ENCODE results near the gene AREL1.

AREL1 gene

DNA sequence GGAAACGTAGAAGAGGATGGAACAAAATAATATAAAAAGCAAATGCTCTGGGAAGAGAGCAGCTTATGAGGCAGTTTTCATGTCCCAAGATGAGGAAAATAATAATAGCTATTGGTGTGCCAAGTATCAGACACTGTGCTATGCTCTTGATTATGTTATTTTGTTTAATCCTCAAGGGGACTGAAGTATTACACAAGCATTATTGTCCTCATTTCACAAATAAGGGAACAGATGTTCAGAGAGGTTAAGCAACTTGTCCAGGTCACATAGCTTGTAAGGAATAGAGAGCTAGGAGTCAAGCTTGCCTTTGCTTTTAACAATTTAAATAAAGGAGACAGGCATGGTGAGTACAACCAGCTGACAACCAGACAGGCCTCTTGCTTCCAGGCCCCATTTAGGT, 73.9 kb downstream of the AREL1 start:
- in situ Hi-C loops (cut with MboI; ENCODE audit: low sequenced_read_pairs), result no loop called here

DNA sequence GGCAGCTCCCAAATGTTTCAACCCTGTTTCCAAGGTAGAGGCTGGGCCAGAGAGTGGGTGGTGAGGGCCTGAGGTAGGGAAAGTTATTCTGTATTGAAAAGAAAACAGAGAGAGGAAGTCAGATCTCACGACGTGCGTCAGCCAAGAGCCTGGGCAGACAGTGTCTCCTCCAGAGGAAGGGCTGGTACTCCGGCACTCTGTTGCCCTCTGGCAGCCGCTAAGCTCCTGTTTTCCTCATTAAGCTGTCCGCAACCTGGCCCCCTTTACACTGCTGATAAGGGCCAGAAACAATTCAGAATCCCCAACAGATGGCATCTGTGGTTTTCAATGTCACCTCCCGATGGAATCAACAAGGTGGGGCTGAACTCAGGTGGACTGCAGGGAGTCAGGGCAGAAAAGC, 74.8 kb downstream of the AREL1 start:
- in situ Hi-C loops (cut with MboI; ENCODE audit: low sequenced_read_pairs), result no loop called here

DNA sequence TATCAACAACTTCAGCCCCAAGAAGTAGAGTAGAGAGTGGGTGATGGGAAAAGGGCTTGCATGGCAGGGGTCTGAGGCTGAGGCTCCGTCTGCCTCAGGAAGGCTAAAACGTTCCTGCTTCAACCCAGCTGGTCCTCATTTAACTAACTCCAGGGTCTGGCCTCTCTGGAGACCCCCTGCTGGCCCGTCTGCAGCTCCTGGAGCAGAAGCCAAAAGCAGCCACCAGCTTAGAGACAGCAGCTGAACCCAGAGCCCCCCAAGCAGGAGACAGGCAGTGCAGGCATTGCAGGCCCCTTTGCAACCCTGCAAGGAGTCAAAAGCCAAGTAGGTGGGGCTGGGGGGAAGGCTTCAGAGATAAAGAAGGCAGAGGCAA, 75.7 kb downstream of the AREL1 start:
- in situ Hi-C loops (cut with MboI; ENCODE audit: low sequenced_read_pairs), result no loop called here

DNA sequence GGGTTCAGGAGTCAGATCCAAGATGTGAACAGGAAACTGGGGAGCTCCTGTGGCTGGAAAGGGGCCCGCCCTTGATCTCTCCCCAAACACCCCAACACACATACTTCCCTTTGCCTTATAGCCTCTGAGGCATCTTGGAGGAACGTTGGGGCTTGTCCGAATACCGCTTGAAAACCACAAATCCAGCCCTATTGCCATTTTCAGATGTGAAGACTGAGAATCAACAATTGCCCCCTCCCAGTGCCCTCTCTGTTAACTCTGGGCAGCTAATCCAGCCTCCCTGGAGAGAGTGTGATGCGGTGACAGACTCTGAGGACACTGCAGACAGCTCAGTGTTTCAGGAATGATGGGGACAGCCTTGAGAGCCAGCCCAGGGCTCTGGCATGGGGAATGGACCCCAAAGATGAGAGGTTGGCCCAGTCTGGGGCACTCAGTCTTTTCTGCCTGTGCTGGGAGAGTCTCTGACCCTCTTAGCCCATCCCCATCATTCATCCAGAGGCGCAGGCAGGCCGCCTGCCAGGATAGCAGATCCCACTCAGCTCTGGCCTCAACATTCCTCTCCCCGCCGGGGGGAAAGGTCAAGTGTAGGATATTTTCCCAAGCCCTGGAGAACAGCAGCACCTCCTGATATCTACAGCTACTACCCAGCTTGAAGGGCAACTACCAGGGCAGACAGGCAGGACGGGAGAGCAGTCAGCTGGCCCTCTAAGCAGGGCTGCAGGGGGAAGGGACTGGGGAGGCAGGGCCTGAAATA, 76.3 kb downstream of the AREL1 start:
- in situ Hi-C loops (cut with MboI; ENCODE audit: low sequenced_read_pairs), result no loop called here

DNA sequence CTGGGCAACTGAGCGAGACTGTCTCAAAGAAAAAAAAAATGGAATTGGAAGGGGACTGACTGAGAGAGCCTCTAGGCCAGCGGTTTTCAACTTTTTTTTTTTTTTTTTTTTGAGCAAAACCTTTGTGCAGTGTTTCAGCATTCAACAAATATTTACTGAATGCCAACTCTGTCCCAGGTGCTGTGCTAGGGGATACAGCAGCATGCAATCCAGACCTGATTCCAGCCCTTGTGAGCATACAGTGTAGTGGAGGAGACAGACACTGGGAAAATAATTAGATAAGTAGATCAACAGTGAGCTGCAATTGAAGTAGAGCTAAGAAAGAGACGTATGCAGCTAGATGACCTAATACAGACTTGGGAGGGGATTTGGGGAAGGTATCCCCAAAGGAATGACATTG, 77.0 kb downstream of the AREL1 start:
- in situ Hi-C loops (cut with MboI; ENCODE audit: low sequenced_read_pairs), result no loop called here

DNA sequence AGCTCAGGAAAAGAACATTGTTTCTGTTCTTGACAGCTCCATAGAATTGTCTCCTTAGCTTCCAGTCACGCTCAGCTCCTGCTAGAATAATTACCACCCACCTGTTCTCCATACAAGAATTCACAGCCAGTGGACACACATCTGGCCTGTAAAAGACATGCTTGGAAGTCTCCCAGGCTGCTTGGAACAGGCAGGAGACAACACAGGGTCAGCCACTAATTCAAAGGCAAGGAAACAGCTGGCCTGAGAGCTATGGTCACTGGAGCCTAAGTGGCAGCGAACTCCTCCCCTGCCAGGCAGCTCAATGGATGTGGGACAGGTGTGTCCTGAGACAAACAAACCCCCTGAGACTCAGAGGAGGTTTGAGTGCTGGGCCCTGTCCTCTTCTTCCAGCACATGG, 77.9 kb downstream of the AREL1 start:
- in situ Hi-C loops (cut with MboI; ENCODE audit: low sequenced_read_pairs), result no loop called here

DNA sequence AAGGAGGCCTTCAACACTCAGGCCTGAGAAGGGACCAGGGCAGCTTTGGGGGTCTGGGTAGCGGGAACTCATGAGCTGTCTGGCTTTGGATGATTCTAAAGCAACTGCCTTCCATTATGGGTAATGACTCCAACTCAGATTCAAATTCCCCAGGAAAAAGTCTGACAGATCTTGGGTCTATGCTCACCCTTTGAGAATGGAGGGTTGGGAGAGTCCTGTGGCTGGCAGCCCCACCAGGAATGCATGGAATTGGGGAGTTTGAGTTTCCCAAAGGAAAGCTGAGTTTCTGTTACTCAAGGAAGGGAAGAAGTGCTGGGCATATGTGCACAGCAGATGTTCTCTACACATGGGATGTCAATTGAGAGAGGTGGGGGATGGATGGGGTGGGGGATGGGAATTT, 78.4 kb downstream of the AREL1 start:
- in situ Hi-C loops (cut with MboI; ENCODE audit: low sequenced_read_pairs), result no loop called here

DNA sequence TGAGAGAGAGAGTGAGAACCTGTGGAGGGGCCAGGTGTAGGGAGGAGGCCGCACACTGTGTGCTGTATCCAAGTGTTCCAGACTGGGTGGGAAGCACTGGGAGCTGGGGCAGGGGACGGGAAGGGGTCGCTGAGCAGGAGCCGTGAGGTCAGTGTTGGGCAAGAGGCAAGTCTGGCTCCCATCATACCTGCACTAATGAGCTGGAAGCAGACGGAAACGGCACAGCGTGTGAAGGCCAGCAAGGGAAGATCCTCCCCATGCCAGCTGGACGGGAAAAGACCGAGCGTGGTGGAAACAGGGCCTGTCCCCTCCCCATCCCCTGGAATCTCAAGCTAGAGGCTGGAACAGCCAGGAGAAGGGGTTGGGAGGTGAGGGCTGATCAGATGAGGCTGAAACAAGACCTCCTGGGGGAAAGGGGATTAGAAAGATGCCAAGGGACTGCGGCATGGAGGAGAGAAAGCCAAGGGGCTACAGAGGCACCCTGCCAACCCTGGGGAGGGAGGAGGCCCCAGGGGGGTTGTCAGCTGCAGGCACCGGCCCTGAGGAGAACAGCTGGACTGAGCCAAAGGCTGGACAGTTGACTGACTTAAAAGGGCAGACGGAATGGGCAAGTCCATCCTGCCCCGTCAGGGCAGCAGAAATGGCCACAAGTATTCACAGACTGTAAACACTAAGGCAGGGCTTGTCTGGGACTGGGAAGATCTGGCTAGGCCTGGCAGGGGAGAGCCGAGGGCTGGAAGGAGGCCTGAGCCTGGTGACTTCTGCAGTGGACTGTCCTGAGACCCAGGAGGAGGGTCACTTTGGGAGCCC, 81.8 kb downstream of the AREL1 start:
- in situ Hi-C loops (cut with MboI; ENCODE audit: low sequenced_read_pairs), result no loop called here

DNA sequence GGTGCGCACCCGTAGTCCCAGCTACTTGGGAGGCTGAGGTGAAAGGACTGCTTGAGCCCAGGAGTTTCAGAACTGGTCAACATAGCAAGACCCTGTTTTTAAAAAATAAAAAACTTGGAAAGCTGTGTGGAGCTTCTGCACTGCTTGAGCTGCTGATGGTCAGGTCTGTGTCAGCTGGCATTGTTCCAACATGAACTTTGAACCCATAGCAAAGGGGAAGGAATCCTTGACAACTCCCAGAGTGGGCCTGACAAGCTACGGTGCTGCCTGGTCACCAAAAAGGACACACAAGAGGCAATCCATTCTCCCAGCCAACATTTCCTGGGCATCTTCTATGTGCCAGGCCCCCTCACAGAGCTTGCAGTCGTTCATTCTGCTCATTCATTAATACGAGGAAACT, 84.5 kb downstream of the AREL1 start:
- in situ Hi-C loops (cut with MboI; ENCODE audit: low sequenced_read_pairs), result no loop called here

DNA sequence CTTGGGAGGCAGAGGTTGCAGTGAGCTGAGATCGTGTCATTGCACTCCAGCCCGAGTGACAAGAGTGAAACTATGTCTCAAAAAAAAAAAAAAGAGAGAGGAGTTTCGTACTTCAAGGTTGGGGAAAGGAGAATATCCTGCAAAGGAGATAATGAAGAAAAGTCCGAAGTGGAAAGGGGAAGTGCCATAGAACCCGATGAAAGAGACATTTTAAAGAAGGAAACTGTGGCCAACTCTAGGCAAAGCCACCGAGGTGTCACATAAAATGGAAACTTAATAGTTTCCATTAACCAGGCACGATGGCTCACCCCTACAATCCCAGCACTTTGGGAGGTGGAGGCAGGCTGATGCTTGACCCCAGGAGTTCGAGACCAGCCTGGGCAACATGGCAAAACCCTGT, 85.8 kb downstream of the AREL1 start:
- in situ Hi-C loops (cut with MboI; ENCODE audit: low sequenced_read_pairs), result no loop called here

DNA sequence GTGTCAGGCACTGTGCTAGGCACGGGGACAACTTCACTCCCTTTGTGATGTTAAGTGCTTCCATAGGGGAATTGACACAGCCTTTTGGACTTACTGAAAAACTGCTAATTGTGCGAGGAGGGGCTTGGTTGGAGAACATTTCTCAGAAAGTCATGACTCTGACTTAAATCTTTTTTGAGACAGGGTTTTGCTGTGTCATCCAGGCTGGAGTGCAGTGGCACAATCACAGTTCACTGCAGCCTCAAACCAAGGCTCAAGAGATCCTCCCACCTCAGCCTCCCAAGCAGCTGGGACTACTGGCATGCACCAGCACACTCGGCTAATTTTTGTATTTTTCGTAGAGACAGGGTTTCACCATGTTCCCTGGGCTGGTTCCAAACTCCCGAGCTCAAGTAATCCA, 90.6 kb downstream of the AREL1 start:
- in situ Hi-C loops (cut with MboI; ENCODE audit: low sequenced_read_pairs), result no loop called here

DNA sequence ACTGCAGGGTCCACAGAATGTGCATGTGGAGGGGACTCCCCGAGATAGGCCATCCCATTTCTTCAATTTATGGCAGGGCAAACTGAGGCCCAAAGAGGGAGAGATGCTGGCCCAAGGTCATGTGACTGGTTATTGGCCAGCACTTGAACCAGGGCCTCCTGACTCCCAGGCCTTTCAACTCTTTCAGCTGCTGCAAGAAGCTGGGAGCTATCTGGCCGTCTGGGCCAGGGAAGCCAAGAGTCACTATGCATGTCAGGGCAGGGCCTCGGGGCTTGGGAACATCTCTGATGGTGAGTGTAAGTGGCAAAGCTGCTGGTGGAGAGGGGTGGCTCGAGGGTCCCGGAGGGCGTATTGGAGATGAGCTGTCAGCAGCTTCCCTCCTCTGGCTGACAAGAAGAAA, 91.3 kb downstream of the AREL1 start:
- in situ Hi-C loops (cut with MboI; ENCODE audit: low sequenced_read_pairs), result no loop called here

DNA sequence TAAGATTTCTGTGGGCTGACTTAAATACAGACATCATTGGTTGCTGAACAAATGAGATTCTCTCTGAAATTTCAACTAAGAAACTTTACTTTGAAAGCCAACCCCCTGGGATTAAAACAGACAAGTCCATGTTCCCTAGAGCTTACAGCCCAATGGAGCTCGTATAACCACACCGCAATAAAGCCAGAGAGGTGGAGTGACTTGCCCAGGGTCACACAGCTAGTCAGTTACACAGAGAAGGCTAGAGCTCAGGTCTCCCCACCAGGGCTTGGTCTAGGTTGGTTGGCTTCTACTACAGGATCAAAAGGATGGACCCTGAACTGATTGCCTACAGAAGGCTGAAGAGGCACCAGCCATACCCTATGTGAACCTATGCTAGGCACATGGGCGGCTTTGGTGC, 92.0 kb downstream of the AREL1 start:
- in situ Hi-C loops (cut with MboI; ENCODE audit: low sequenced_read_pairs), result no loop called here

DNA sequence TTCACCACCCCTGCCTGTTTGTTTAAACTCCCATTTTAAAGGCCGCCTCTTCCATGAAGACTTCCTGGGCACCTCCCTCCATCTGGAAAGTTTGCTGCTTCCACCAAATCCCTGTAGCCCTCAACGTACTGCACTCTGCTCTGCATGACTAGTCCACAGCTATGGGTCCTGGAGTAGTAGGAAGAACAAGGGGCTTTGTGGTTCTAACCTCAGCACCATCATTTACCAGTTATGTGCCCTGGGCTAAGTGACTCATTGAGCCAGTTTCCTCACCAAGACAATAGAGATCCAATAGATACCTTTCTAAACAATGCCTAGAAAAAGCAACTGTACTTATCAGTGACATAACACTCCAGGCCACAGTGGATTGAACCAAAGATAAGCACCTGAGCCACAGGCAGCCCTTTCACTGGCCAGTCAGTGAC, 92.4 kb downstream of the AREL1 start:
- in situ Hi-C loops (cut with MboI; ENCODE audit: low sequenced_read_pairs), result no loop called here

DNA sequence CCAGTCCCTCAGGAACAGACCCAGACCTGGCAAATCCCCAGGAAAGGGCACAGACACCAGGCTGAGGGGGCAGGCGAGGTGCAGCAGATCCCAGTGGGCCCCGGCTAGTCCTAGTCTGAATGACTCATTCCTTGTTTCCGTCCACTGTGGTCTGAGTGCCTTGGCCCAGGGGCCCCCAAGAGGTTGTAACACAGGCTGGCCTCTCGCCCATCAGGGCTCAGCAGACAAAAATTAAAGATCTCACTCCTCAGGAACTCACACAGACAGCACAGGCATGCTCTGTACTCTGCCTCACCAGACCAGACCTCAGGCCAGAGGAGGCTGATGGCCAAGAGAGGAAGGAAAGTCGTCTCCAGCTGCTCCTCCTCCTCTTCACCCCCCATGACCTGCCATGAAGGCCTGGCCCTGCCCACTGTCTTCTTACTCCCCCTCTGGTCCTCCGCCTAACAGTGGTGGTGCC, 93.2 kb downstream of the AREL1 start:
- in situ Hi-C loops (cut with MboI; ENCODE audit: low sequenced_read_pairs), result no loop called here

DNA sequence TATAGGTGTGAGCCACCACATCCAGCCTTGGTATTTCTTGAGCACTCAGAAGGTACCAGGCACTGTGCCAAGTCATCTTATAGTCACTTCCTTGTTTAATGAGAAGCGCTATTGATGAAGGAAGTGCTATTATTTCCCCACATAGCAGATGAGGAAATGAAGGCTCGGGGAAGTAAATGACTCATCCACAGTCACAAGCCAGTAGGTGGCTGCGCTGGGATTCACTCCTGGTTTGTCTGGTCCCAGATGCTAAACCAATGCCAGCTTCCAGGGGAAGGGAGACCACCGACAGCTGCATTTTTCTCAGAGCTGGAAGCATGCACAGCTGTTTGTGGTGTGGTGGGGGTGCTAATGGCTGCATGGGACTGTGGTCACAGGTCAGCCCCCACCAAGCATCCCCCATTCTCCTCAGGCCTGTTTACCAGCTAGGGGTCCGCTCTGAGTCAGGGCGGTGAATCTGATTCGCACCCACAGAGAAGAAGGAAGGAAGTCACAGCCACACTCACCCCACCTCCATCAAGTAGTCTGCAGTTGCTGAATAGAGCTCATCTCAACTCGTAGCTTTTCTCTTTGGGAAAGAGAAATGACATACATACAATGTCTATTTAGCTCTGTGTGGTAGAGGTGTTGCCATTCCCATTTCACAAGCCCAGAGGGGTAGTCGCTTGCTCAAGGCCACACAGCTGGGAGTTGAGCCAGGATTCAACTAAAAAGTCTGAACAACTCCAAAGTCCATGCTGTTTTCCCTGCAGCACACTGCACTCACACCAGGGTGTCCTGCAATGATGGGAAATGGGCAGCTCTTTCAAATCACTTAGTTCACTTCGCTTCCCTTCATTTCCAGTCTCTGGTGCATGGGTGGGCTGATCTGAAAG, 94.6 kb downstream of the AREL1 start:
- in situ Hi-C loops (cut with MboI; ENCODE audit: low sequenced_read_pairs), result no loop called here

DNA sequence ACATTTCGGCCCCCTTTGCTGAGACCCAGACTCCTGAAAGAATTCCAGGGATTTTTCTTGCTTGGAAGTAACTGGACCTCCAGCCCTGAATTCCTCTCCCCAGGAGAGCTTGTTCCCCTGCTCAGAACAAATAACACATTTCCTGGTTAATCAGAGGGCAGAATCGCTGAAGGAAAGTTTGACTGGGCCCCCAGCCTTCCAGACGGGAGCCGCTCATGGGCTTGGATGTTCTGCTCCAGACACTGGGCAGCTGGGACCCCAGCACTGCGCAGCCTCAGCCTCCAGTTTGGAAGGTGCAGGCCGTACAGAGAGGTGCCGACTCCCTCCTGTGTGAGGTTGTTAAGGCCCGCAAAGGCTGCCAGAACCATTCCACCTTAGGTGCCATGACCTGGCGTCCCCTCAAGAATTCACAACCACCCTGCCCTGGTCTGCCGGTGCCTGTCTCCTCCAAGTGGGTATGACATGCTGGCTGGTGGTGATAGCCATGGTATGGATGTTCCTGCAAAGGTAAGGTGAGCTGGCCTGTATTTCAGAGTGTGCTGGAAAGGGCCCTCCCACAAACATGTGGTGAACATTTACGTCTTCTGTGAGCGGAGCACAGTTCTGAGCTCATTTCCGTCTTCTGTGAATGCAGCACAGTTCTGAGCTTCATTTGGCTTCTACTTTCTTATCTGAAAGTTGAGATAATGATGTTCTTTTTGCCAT, 95.7 kb downstream of the AREL1 start:
- in situ Hi-C loops (cut with MboI; ENCODE audit: low sequenced_read_pairs), result no loop called here

DNA sequence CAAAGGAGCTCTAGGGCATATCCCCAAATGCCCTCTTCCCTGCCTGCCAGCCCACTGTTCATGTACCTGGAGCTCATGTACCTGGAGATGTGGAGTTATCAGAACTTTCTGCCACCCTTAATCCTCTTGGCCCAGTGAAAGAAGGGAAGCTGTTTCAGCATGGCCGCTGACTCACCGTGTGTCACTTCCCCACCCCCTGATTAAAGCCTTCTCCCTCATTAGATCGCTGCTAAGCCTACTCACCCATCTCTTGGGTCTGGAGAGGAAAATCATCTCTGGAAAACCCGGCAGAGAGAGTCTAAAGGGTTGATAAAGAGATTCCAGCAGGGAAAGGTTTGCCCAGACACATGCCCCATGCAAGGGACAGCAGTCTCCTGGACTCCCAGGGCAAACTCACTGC, 96.4 kb downstream of the AREL1 start:
- in situ Hi-C loops (cut with MboI; ENCODE audit: low sequenced_read_pairs), result no loop called here

DNA sequence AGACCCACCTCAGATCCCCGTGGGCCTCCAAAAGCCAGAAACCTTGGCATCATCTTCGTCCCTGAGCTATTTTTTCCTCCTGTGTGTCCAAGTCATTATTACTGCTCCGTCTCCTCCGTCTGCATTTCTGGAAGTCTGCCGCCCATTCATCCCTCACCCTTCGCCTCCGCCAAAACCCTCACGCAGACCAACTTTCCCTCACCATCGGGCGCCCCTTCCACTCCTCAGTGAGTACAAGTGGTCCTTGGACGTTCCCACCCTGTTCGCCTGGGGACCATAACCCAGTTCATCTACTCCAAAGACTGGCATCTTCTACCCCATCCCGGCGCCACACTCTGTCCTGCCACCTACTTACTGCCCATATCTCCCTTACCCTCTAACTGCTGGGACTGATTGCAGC, 97.1 kb downstream of the AREL1 start:
- in situ Hi-C loops (cut with MboI; ENCODE audit: low sequenced_read_pairs), result no loop called here

DNA sequence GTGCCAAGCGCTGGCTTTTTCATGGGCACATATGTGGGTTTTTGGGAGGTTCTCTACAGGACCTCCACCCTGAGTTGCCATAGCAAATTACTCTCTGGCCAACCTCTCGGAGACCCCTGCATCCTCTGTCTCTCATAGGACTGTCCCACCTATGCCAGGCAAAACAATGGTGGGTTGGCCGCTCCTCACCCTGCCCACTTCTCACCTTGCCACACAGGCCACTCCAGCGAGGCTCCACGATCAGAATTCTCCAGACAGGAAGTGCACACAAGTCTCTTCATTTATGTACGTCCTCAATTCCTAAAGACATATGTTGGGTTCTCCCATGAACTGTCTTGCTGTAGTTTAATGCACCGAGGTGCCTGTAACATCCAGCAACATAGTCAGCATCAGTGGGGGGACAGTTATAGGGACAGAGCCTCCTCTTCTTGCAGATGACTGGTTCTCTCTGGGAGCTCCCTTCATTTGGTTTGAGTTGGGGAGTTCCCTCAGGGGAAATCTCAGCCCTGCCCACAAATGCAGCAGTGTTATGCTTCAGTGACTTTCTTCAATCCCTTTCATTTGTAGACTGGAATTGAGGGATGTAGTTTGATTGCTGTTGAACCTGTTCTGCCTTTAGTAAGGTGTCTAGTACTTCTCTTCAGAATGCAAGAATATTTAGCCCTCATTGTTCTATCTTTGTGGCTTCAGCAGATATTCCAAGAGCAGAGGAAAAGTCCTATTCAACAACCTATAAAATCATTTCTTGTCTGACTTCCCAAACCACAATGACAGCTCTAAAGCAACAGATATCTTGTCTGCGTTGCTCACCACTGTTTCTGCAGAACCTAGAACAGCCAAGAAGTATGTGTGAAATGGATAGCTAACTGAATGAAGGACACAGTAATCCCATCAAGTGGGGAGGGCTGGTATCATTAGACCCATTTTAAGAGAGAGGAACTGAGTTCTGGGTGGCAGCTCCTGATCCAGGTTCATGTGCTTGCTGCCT, 98.1 kb downstream of the AREL1 start:
- in situ Hi-C loops (cut with MboI; ENCODE audit: low sequenced_read_pairs), result no loop called here

Data from HL-60/S4 treated with phorbol 12-myristate 13-acetate at 8.2 ng/mL for 4 days and 3 days (cell line).